Natural killer cell (primary cell): ENCODE measurements around the gene LCAT. TPM values are rescaled to one million over a fixed set of nuclear protein-coding genes. Genes with fewer than 3 reads are reported as not detected.
A peak's percentile ranks its signal among the peaks of the same experiment; 100 is the strongest.

Source experiments
- ATAC-seq, 3 donors: fragments of 150-1000 bp in 2 of 3; fragments of 200-7000 bp in 1 of 3; cut with Tn5 transposase; 1 replicate in 1 of 3; 2 replicates in 2 of 3; pipeline ENCODE4 v1.10.0; 2021; ENCODE audit warnings: mild to moderate bottlenecking in 2 of 3, moderate library complexity in 2 of 3
- DNase-seq, 2 donors: peaks; one replicate each; pipeline versions ENCODE4 v3.0.0 to v3.0.0-alpha.2; 2013 to 2021; ENCODE audit warnings: mixed read lengths in 1 of 2
- H3K27ac ChIP-seq: one replicate; pipeline ENCODE4 v1.5.1; 2013; ENCODE audit warnings: mild to moderate bottlenecking, low read length
- H3K27me3 ChIP-seq: one replicate; pipeline ENCODE4 v1.6.1; 2013; ENCODE audit warnings: low read length; ENCODE audit not compliant: control insufficient read depth, insufficient read depth
- H3K36me3 ChIP-seq: one replicate; pipeline ENCODE4 v1.6.1; 2013; ENCODE audit warnings: low read length; ENCODE audit not compliant: control insufficient read depth, insufficient read depth
- H3K4me1 ChIP-seq: one replicate; pipeline ENCODE4 v1.6.1; 2013; ENCODE audit warnings: low read length; ENCODE audit not compliant: control insufficient read depth, insufficient read depth
- H3K4me3 ChIP-seq: one replicate; pipeline ENCODE4 v1.5.1; 2013; ENCODE audit warnings: low read length
- H3K9me3 ChIP-seq: one replicate; pipeline ENCODE4 v1.6.1; 2013; ENCODE audit warnings: low read length; ENCODE audit not compliant: control insufficient read depth, insufficient read depth
- H3K27ac Mint-ChIP-seq, 2 donors: one replicate each; pipeline ENCODE4 v1.8.0; 2022; ENCODE audit warnings: mild to moderate bottlenecking in 2 of 2, mixed read lengths in 2 of 2, moderate library complexity in 1 of 2
- H3K27me3 Mint-ChIP-seq, 2 donors: one replicate each; pipeline ENCODE4 v1.8.0; 2022; ENCODE audit warnings: low read depth in 2 of 2, mixed read lengths in 2 of 2
- H3K36me3 Mint-ChIP-seq: one replicate; pipeline ENCODE4 v1.8.0; 2022; ENCODE audit warnings: mixed read lengths
- H3K4me1 Mint-ChIP-seq, 2 donors: one replicate each; pipeline ENCODE4 v1.8.0; 2022; ENCODE audit warnings: mixed read lengths in 2 of 2
- H3K4me3 Mint-ChIP-seq: one replicate; pipeline ENCODE4 v1.8.0; 2022; ENCODE audit warnings: mild to moderate bottlenecking, moderate library complexity, mixed read lengths
- H3K9me3 Mint-ChIP-seq, 2 donors: one replicate each; pipeline ENCODE4 v1.8.0; 2022; ENCODE audit warnings: mixed read lengths in 2 of 2
- WGBS: methylation state at CpG from one replicate; pipeline ENCODE4 v1.1.7; 2013; ENCODE audit warnings: missing lambda C conversion rate; ENCODE audit not compliant: insufficient coverage; 5-methylcytosine and 5-hydroxymethylcytosine counted together
- intact Hi-C: fragments of 100-400 bp; cut with micrococcal nuclease; formaldehyde crosslinking; loops from one replicate; pipeline ENCODE4 v1.14.2; 2022
- total RNA-seq, 4 donors: library from RNA; stranded (reverse); fragments of 120-200 nt in 1 of 4; gene quantifications; one replicate each; pipeline versions ENCODE4 v1.2.3 to v1.2.4, GENCODE V29; 2013 to 2022
- TF ChIP-seq, protein P1 (sequence below): fragments of 200-600 bp; IDR thresholded peaks from one replicate; pipeline ENCODE4 v1.8.0; 2022; ENCODE audit warnings: antibody characterized with exemption

Gene LCAT
- total RNA-seq, 3 donors from 2014 or later (not counting 1 experiment from before 2014, with no cell fraction given): 7.1 to 12.4 (median 11.5) TPM

DNA sequence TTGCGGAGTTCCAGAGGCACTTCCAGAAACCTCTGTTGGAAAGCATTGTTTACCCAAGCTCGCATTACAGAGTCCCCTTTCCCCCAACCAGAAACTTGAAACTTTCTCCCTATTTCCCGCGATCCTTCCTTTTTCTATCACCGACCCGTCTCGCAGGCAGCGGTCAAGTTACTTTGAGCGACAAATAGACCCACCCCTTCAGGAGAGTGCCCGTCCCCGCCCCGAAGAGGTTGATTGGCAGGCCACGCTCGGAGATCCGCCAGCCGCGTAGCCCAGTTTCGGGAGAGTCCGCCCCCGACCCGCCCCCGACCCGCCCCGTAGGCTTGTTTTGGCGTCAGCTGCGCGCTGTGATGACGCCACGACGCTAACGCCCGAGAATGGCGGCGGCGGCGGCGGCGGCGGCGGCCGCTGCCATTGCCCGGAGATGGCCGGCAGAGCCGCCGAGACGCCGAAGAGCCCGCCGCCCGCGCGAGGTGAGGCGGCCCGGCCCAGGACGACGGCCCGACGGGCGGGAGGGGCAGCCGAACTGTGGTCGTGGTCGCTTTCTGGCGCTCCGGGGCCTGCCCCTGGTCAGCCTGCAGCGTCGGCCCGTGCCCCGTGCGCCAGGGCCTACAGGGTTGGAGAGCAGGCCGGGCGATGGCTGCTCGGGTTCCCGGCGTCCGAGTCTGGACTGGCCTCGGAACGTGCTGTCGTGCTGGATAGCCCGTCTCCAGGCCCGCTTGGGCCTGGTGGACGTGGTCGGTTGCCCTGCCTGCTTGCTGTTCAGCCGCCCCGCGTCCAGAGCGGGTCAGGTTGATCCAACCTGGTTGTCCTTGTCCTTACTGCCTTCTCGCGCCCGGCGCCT, 50.8 kb downstream of the LCAT start, which contains the start of gene PSKH1:
PSKH1 (plus strand) TSS at position 356 of the 844 bp plus-strand sequence. CDS start 15,496 bp downstream, outside the sequence.
- Histone ChIP-seq H3K27ac (peak within 1 kb of the TSS; percentile 83), H3K27me3 (no peaks in the 10 kb centered on the region), H3K36me3 (no peaks in the 10 kb centered on the region), H3K9me3 (no peaks in the 10 kb centered on the region), H3K4me3 (peak within 1 kb of the TSS; percentile 65), H3K4me1 (peaks cover 17% of the 10 kb centered on the region)
- peak within 1 kb of the TSS; percentile 96 for H3K4me3 Mint-ChIP-seq
- no peaks in the 10 kb centered on the region for H3K27me3 Mint-ChIP-seq
- TF ChIP-seq, protein P1, sequence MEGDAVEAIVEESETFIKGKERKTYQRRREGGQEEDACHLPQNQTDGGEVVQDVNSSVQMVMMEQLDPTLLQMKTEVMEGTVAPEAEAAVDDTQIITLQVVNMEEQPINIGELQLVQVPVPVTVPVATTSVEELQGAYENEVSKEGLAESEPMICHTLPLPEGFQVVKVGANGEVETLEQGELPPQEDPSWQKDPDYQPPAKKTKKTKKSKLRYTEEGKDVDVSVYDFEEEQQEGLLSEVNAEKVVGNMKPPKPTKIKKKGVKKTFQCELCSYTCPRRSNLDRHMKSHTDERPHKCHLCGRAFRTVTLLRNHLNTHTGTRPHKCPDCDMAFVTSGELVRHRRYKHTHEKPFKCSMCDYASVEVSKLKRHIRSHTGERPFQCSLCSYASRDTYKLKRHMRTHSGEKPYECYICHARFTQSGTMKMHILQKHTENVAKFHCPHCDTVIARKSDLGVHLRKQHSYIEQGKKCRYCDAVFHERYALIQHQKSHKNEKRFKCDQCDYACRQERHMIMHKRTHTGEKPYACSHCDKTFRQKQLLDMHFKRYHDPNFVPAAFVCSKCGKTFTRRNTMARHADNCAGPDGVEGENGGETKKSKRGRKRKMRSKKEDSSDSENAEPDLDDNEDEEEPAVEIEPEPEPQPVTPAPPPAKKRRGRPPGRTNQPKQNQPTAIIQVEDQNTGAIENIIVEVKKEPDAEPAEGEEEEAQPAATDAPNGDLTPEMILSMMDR: no peak
- peak within 1 kb of the TSS; percentile 91 to 95 for H3K27ac Mint-ChIP-seq
- ATAC-seq: peak; percentile 98 to 99 (median 98)
- H3K4me1 Mint-ChIP-seq: peaks cover 28 to 31% of the 10 kb centered on the region in 2 donors
- WGBS: under 1% methylated on average over 90 of the region's 90 CpGs
- no peaks in the 10 kb centered on the region for H3K9me3 Mint-ChIP-seq
- intact Hi-C loops: loop anchor here (1.0 to 2.0 kb wide), 3 partner anchors 20 to 47 kb away; partner anchors contain the start of genes EDC4, NUTF2 and PSMB10
- H3K36me3 Mint-ChIP-seq: no peaks in the 10 kb centered on the region
- peak; percentile 86 to 96 for DNase-seq

DNA sequence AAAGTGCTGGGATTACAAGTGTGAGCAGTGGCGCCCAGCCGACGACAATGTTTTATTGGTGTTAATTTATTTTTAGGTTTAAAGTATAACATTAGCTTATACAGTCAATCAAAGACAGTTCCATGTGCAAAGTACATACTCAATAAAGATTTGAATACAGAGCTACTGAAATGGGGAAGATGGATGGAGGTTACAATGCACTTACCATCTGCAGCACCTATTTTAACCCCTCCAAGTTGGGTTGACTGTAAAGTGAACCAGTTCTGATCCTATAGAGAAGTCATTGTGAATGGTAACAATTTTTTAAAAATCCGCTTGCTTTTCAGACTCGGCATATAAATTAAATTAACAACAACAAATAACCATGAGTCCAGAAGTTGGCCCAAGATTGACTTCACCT, 51.5 kb downstream of the LCAT start:
- intact Hi-C loops: loop anchor here (2.0 kb wide), 2 partner anchors 20 to 44 kb away; partner anchors contain the start of genes EDC4 and PSMB10

More for the DNA sequence above, 51.5 kb downstream of the LCAT start:
- Histone ChIP-seq H3K4me1 (peaks cover 17% of the 10 kb centered on the region), H3K4me3 (peak overlapping the region; percentile 45), H3K9me3 (no peaks in the 10 kb centered on the region), H3K27ac (peak overlapping the region; percentile 68), H3K27me3 (no peaks in the 10 kb centered on the region), H3K36me3 (no peaks in the 10 kb centered on the region)
- H3K9me3 Mint-ChIP-seq: no peaks in the 10 kb centered on the region
- ATAC-seq (no peak), DNase-seq (no peak)
- no peaks in the 10 kb centered on the region for H3K36me3 Mint-ChIP-seq
- no CpG with 5 or more reads among the region's 5 CpGs for WGBS
- H3K27me3 Mint-ChIP-seq: no peaks in the 10 kb centered on the region
- peak overlapping the region; percentile 96 for H3K4me3 Mint-ChIP-seq
- peak overlapping the region; percentile 91 to 95 for H3K27ac Mint-ChIP-seq
- TF ChIP-seq, protein P1: no peak
- H3K4me1 Mint-ChIP-seq: peaks cover 26 to 28% of the 10 kb centered on the region in 2 donors

Other genes starting within 250 kb of the LCAT start
- gene GFOD2, start 224.8 kb downstream of the LCAT start, total RNA-seq: 10 to 100 TPM in 1 of 3 donors, 1 to 10 TPM in 2; 6.5 to 10.9 (median 8.3) TPM
- 10 to 100 TPM; 20.9 to 25.8 (median 24.5) TPM for gene RANBP10, start 137.6 kb downstream of the LCAT start, total RNA-seq
- under 1 TPM in 2 of 3 donors, not detected in 1; 0.15 to 0.68 TPM for gene TSNAXIP1, start 137.2 kb downstream of the LCAT start, total RNA-seq
- 10 to 100 TPM; 25.5 to 35.8 (median 30.3) TPM for gene THAP11, start 101.8 kb downstream of the LCAT start, total RNA-seq
- gene NUTF2, start 97.2 kb downstream of the LCAT start, total RNA-seq: 10 to 100 TPM; 43.2 to 47.1 (median 43.3) TPM
- 10 to 100 TPM; 68.6 to 81.3 (median 78.9) TPM for gene CENPT, start 96.4 kb downstream of the LCAT start, total RNA-seq
- 100 to 1,000 TPM in 2 of 3 donors, 10 to 100 TPM in 1; 91.9 to 111 (median 105) TPM for gene EDC4, start 71.1 kb downstream of the LCAT start, total RNA-seq
- 1 to 10 TPM in 1 of 3 donors, under 1 TPM in 1, not detected in 1; 0.70 to 1.3 TPM for gene NRN1L, start 59.2 kb downstream of the LCAT start, total RNA-seq
- gene PSKH1, start 50.9 kb downstream of the LCAT start, total RNA-seq: 10 to 100 TPM; 16.8 to 24.7 (median 19.5) TPM
- gene CTRL, start 12.3 kb downstream of the LCAT start, total RNA-seq: 10 to 100 TPM; 14.3 to 17.2 (median 15.0) TPM
- gene PSMB10, start 7.3 kb downstream of the LCAT start, total RNA-seq: 100 to 1,000 TPM; 237 to 247 (median 243) TPM
- gene SLC12A4, start 24.5 kb upstream of the LCAT start, total RNA-seq: 10 to 100 TPM; 30.0 to 47.0 (median 30.5) TPM
- gene DPEP3, start 36.4 kb upstream of the LCAT start, total RNA-seq: under 1 TPM; 0.53 to 1.00 (median 0.96) TPM
- 10 to 100 TPM; 47.2 to 64.1 (median 61.8) TPM for gene DPEP2, start 55.4 kb upstream of the LCAT start, total RNA-seq
- not detected for gene DPEP2NB, start 71.8 kb upstream of the LCAT start, total RNA-seq
- 10 to 100 TPM; 17.4 to 19.0 (median 17.9) TPM for gene DDX28, start 79.1 kb upstream of the LCAT start, total RNA-seq
- gene DUS2, start 79.2 kb upstream of the LCAT start, total RNA-seq: 10 to 100 TPM; 21.6 to 24.2 (median 22.7) TPM
- gene NFATC3, start 141.2 kb upstream of the LCAT start, total RNA-seq: 100 to 1,000 TPM; 241 to 282 (median 263) TPM